GM23338 (cell line): ENCODE measurements around the gene GYPC. TPM values are rescaled to one million over a fixed set of nuclear protein-coding genes. Genes with fewer than 3 reads are reported as not detected.
A peak's percentile ranks its signal among the peaks of the same experiment; 100 is the strongest.

Source experiments
- ATAC-seq: fragments of 200-7000 bp; cut with Tn5 transposase; 3 replicates; pipeline ENCODE4 v1.9.1; 2020
- DNase-seq: peaks from one replicate; pipeline ENCODE4 v3.0.0-alpha.2; 2015; ENCODE audit warnings: low spot score
- H2AFZ ChIP-seq: fragments of 200-600 bp; sonication (generic); 2 replicates; pipeline ENCODE4 v1.8.0; 2016; ENCODE audit warnings: antibody characterized with exemption, mild to moderate bottlenecking, moderate library complexity
- H3F3A ChIP-seq: fragments of 200-600 bp; sonication (generic); replicated peaks from 2 replicates; pipeline ENCODE4 v1.8.0; 2017; ENCODE audit warnings: antibody characterized with exemption, mixed run types, low read depth
- H3K27ac ChIP-seq: fragments of 200-600 bp; sonication (generic); 2 replicates; pipeline ENCODE4 v1.6.1; 2016; ENCODE audit warnings: low read depth
- H3K27me3 ChIP-seq: fragments of 200-600 bp; sonication (generic); 2 replicates; pipeline ENCODE4 v1.8.0; 2016; ENCODE audit warnings: mild to moderate bottlenecking, mixed run types, moderate library complexity; ENCODE audit not compliant: insufficient read depth
- H3K36me3 ChIP-seq: fragments of 200-600 bp; sonication (generic); 2 replicates; pipeline ENCODE4 v1.8.0; 2016; ENCODE audit warnings: mild to moderate bottlenecking; ENCODE audit not compliant: insufficient read depth
- H3K4me1 ChIP-seq: fragments of 200-600 bp; sonication (generic); 2 replicates; pipeline ENCODE4 v1.8.0; 2016; ENCODE audit warnings: mild to moderate bottlenecking, moderate library complexity; ENCODE audit not compliant: insufficient read depth
- H3K4me2 ChIP-seq: fragments of 200-600 bp; sonication (generic); 2 replicates; pipeline ENCODE4 v1.7.1; 2017; ENCODE audit warnings: mixed run types
- H3K4me3 ChIP-seq: fragments of 200-600 bp; sonication (generic); 2 replicates; pipeline ENCODE4 v1.6.1; 2016; ENCODE audit warnings: mixed run types
- H3K79me2 ChIP-seq: fragments of 200-600 bp; sonication (generic); replicated peaks from 2 replicates; pipeline ENCODE4 v1.8.0; 2017; ENCODE audit warnings: mild to moderate bottlenecking; ENCODE audit not compliant: insufficient read depth
- H3K9me2 ChIP-seq: fragments of 200-600 bp; sonication (generic); 2 replicates; pipeline ENCODE4 v1.8.0; 2017; ENCODE audit not compliant: insufficient read depth
- H4K20me1 ChIP-seq: fragments of 200-600 bp; sonication (generic); replicated peaks from 2 replicates; pipeline ENCODE4 v1.8.0; 2017; ENCODE audit warnings: mild to moderate bottlenecking; ENCODE audit not compliant: insufficient read depth
- H3K27ac Mint-ChIP-seq: 2 replicates; pipeline ENCODE4 v1.8.0; 2020; ENCODE audit warnings: inconsistent platforms, mild to moderate bottlenecking, moderate library complexity, mixed read lengths
- H3K27me3 Mint-ChIP-seq: 3 replicates; pipeline ENCODE4 v1.8.0; 2022; ENCODE audit warnings: low read depth, mild to moderate bottlenecking, moderate library complexity, mixed read lengths, inconsistent platforms; ENCODE audit not compliant: insufficient read depth, poor library complexity
- H3K36me3 Mint-ChIP-seq: 3 replicates; pipeline ENCODE4 v1.8.0; 2021; ENCODE audit warnings: low read depth, mild to moderate bottlenecking, inconsistent platforms, moderate library complexity, mixed read lengths
- H3K4me1 Mint-ChIP-seq: 3 replicates; pipeline ENCODE4 v1.8.0; 2020; ENCODE audit warnings: mild to moderate bottlenecking, inconsistent platforms, mixed read lengths
- H3K4me3 Mint-ChIP-seq: 3 replicates; pipeline ENCODE4 v1.8.0; 2021; ENCODE audit warnings: moderate library complexity, mild to moderate bottlenecking, inconsistent platforms, mixed read lengths
- H3K9me3 Mint-ChIP-seq: 3 replicates; pipeline ENCODE4 v1.8.0; 2020; ENCODE audit warnings: moderate library complexity, mild to moderate bottlenecking, inconsistent platforms, mixed read lengths
- CREB1 ChIP-seq: fragments of 250-450 bp; sonication (Bioruptor Pico); IDR thresholded peaks from 2 replicates; pipeline ENCODE4 v1.5.0; 2020; ENCODE audit warnings: low read depth, mild to moderate bottlenecking, moderate library complexity
- CTCF ChIP-seq, 2 experiments: fragments of 200-600 bp in 1 of 2; sonication (generic) in 1 of 2; conservative IDR thresholded peaks; 2 replicates each; pipeline versions ENCODE4 v1.5.1 to v1.6.1; 2016 to 2017; ENCODE audit warnings: antibody characterized with exemption in 2 of 2, low read depth in 2 of 2, mild to moderate bottlenecking in 2 of 2, moderate library complexity in 1 of 2
- EZH2 ChIP-seq: fragments of 200-600 bp; sonication (generic); IDR thresholded peaks from one replicate; pipeline ENCODE4 v1.8.0; 2017; ENCODE audit warnings: antibody characterized with exemption, mild to moderate bottlenecking, low read depth; ENCODE audit not compliant: unreplicated experiment
- JUNB ChIP-seq: IDR thresholded peaks from one replicate; pipeline ENCODE4 v1.6.1; 2016; ENCODE audit warnings: antibody characterized with exemption; ENCODE audit not compliant: unreplicated experiment
- NANOG ChIP-seq: IDR thresholded peaks from 2 replicates; pipeline ENCODE4 v1.6.1; 2016; ENCODE audit warnings: antibody characterized with exemption, borderline replicate concordance
- POLR2AphosphoS5 ChIP-seq: IDR thresholded peaks from 2 replicates; pipeline ENCODE4 v1.6.1; 2016; ENCODE audit warnings: antibody characterized with exemption, low read depth
- REST ChIP-seq: IDR thresholded peaks from one replicate; pipeline ENCODE4 v1.6.1; 2018; ENCODE audit warnings: antibody characterized with exemption; ENCODE audit not compliant: unreplicated experiment
- ZNF114 ChIP-seq: fragments of 250-450 bp; sonication (Bioruptor Pico); IDR thresholded peaks from 2 replicates; pipeline ENCODE4 v1.5.0; 2020; ENCODE audit warnings: mild to moderate bottlenecking, moderate library complexity
- ZNF331 ChIP-seq: fragments of 250-450 bp; sonication (Bioruptor Pico); IDR thresholded peaks from 2 replicates; pipeline ENCODE4 v1.5.0; 2020; ENCODE audit warnings: low read depth, mild to moderate bottlenecking, moderate library complexity
- ZNF462 ChIP-seq: fragments of 250-450 bp; sonication (Bioruptor Pico); IDR thresholded peaks from 2 replicates; pipeline ENCODE4 v1.5.0; 2020; ENCODE audit warnings: mild to moderate bottlenecking, moderate library complexity
- polyA plus RNA-seq: library from polyadenylated mRNA; unstranded; fragments of >200 nt; fragmentation: Nextera tagmentation; extraction: Ambion mirVana; gene quantifications from 2 replicates; pipeline ENCODE4 v1.2.1, GENCODE V29; 2016
- total RNA-seq: library from RNA; depleted of rRNA; stranded (reverse); fragments of >200 nt; shearing (Covaris generic); gene quantifications from 2 replicates; pipeline ENCODE4 v1.2.3, GENCODE V29; 2014

Gene GYPC
- total and polyA plus RNA-seq, 2 experiments from 2014 or later, result 19.6 to 29.7 TPM

GRCh38 chr2:126643431-126643830 lies 12.5 kb upstream of the GYPC start:
- Mint-ChIP-seq H3K27me3 (peaks cover 2% of the 10 kb centered on the region), H3K4me1 (peaks cover 9% of the 10 kb centered on the region), H3K36me3 (no peaks in the 10 kb centered on the region), H3K4me3 (no peak overlapping the region), H3K9me3 (no peaks in the 10 kb centered on the region; the same call in 1 of the 3 replicates), H3K27ac (no peak overlapping the region)
- ATAC-seq (peak; percentile 86), DNase-seq (peak; percentile 40)
- H3K4me2 ChIP-seq, result no peak overlapping the region
- no peaks in the 10 kb centered on the region for H4K20me1 ChIP-seq
- H3K79me2 ChIP-seq, result no peaks in the 10 kb centered on the region
- H3K36me3 ChIP-seq, result no peaks in the 10 kb centered on the region
- H3F3A ChIP-seq, result no peaks in the 10 kb centered on the region
- TF ChIP-seq CTCF (conservative IDR thresholded peaks at IDR 0.05; ENCODE audit: low read depth in 2 of 2) (peak; percentile 37 to 48), ZNF331 (CRISPR knock-in tag) (no peak)
- peak overlapping the region; percentile 63 for H2AFZ ChIP-seq
- H3K4me3 ChIP-seq, result no peak overlapping the region
- no peak overlapping the region for H3K27ac ChIP-seq
- peaks cover 6% of the 10 kb centered on the region; the same call in 1 of the 2 replicates for H3K4me1 ChIP-seq
- 0 out of 2 replicates have a peak, but pooled peaks cover 7% of the 10 kb centered on the region for H3K9me2 ChIP-seq
- no peaks in the 10 kb centered on the region for H3K27me3 ChIP-seq

GRCh38 chr2:126643972-126644371 lies 12.0 kb upstream of the GYPC start:
- no peak for DNase-seq
- no peak overlapping the region for H3K4me3 ChIP-seq

More at GRCh38 chr2:126643972-126644371, 12.0 kb upstream of the GYPC start:
- H3K4me1 ChIP-seq, result peaks cover 6% of the 10 kb centered on the region; the same call in 1 of the 2 replicates
- no peak overlapping the region for H3K27ac ChIP-seq
- no peaks in the 10 kb centered on the region for H3K27me3 ChIP-seq
- TF ChIP-seq EZH2 (no peak), ZNF114 (CRISPR knock-in tag) (no peak), JUNB (no peak), CREB1 (CRISPR knock-in tag) (no peak), REST (no peak), ZNF462 (no peak), POLR2AphosphoS5 (no peak), NANOG (no peak), ZNF331 (CRISPR knock-in tag) (no peak)
- H3K36me3 Mint-ChIP-seq, result no peaks in the 10 kb centered on the region
- no peak overlapping the region for H3K4me3 Mint-ChIP-seq
- no peak overlapping the region for H3K27ac Mint-ChIP-seq
- no peaks in the 10 kb centered on the region for H3F3A ChIP-seq
- no peaks in the 10 kb centered on the region for H3K36me3 ChIP-seq
- no peaks in the 10 kb centered on the region for H4K20me1 ChIP-seq
- no peak for ATAC-seq
- H2AFZ ChIP-seq, result peak overlapping the region; percentile 63; the same call in 1 of the 2 replicates
- no peaks in the 10 kb centered on the region; the same call in 1 of the 3 replicates for H3K9me3 Mint-ChIP-seq
- H3K79me2 ChIP-seq, result no peaks in the 10 kb centered on the region
- H3K4me2 ChIP-seq, result no peak overlapping the region
- 0 out of 2 replicates have a peak, but pooled peaks cover 7% of the 10 kb centered on the region for H3K9me2 ChIP-seq
- H3K4me1 Mint-ChIP-seq, result peaks cover 9% of the 10 kb centered on the region
- H3K27me3 Mint-ChIP-seq, result peaks cover 2% of the 10 kb centered on the region
